Measurements from ENCODE around the gene SRGN. TPM values are rescaled to one million over a fixed set of nuclear protein-coding genes. Genes with fewer than 3 reads are reported as not detected.
"Not testable (repeated sequence)": the region's sequence is repeated elsewhere in the genome, so short reads cannot be mapped to it uniquely, and the experiment has no call there.

The SRGN gene, protein sequence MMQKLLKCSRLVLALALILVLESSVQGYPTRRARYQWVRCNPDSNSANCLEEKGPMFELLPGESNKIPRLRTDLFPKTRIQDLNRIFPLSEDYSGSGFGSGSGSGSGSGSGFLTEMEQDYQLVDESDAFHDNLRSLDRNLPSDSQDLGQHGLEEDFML
- 3.9 and 4.8 TPM in 2 replicates for total RNA-seq (2014; rRNA removed; shearing (Covaris generic))
- 3.5 and 4.3 TPM in 2 replicates for polyA plus RNA-seq (2015; cell fraction: cytosol; rRNA removed)
- polyA plus RNA-seq (2015; cell fraction: nucleus; rRNA removed): 0.57 and 1.4 TPM in 2 replicates

DNA sequence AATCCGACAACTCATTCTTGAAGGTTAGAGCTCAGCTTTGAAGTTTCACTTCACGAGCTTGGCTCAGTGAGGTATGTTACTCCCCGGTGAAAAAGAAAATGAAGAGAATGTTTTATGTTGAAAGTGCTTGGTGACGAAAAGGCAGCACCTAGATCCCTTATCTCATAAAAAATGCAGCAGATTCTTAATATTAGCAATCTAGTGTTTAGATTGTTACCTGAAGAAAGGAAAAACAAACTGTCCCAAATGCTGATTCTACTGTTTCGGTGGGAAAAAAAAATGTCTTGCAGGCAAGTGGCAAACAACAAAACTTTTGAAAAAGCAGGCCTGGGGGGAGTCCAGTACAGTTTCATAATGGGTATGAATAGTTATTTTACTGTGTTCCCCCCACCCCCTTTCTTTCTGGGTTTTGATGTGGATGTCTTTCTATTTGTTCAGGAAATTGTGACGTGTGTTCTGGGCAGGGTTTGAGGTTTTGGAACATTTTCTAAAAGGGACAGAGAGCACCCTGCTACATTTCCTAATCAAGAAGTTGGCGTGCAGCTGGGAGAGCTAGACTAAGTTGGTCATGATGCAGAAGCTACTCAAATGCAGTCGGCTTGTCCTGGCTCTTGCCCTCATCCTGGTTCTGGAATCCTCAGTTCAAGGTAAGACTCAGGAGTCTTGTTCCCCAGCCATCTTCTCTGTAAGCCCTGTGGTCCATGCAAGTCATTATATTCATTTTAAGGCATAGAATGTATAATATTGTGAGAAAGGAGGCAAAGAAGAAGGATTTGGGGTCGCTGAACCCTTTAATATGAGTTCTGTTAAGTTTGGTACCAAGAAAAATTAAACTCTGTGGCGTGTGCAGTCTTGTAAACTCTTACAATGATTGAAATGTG lies at the start of gene SRGN:
Gene SRGN (plus strand): TSS at position 514 of the 881 bp plus-strand sequence. CDS start 55 bp downstream, at position 569.
- in situ Hi-C loops (cut with HindIII; ENCODE audit: low pct_unique_long_range_greater_than_20kb, low sequenced_read_pairs): no loop called here
- DNase-seq (ENCODE audit: low read depth, low spot score): peak; percentile 58

DNA sequence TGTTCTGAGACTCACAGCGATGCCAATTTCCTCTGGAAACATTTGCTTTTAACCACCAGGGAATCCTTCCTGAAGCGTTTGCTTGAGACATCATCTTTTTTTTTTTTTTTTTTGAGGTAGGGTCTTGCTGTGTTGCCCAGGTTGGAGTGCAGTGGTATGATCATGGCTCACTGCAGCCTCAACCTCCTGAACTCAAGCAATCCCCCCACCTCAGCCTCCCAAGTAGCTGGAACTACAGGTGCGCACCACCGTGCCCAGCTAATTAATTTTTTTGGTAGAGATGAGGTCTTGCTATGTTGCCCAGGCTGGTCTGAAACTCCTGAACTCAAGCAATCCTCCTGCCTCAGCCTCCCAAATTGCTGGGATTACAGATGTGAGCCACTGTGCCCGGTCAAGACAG lies 47.0 kb upstream of the SRGN start:
- in situ Hi-C loops (cut with HindIII; ENCODE audit: low pct_unique_long_range_greater_than_20kb, low sequenced_read_pairs); DNase-seq (ENCODE audit: low read depth, low spot score): not testable (repeated sequence)

DNA sequence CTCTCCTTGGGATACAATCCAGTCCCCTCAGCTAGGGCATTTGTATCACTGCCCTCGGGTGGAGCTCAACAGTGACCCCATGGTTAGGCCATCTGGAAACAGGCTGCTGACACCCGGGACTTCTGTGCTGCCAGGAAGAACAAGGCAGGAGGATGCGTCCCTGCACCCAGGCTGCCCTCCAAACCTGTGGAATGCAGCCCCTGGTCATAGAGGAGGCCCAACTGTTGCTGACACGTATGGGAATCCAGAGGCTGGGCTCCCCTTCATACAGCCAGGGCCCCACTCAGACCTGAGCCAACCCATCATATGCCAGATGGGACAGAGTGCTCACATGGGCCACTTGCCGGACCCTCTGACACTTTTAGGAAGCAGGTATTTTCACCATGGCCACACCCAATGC lies 45.5 kb upstream of the SRGN start:
- in situ Hi-C loops (cut with HindIII; ENCODE audit: low pct_unique_long_range_greater_than_20kb, low sequenced_read_pairs): no loop called here
- no peak for DNase-seq (ENCODE audit: low read depth, low spot score)

DNA sequence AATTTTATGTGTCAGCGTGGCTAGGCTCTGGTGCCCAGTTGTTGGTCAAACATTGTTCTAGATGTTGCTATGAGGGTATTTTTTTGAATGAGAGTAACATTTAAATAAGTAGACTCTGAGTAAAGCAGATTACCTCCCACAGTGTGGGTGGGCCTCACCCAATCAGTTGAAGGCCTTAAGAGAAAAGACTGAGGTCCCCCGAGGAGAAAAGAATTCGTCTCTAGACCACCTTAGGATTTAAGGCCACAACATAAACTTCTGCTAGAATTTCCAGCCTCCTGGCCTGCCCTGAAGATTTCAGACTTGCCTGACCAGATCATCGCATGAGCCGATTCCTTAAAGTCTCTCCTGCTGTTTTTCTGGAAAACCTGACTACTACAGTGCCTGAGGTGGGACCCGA lies 45.1 kb upstream of the SRGN start:
- in situ Hi-C loops (cut with HindIII; ENCODE audit: low pct_unique_long_range_greater_than_20kb, low sequenced_read_pairs): no loop called here

DNA sequence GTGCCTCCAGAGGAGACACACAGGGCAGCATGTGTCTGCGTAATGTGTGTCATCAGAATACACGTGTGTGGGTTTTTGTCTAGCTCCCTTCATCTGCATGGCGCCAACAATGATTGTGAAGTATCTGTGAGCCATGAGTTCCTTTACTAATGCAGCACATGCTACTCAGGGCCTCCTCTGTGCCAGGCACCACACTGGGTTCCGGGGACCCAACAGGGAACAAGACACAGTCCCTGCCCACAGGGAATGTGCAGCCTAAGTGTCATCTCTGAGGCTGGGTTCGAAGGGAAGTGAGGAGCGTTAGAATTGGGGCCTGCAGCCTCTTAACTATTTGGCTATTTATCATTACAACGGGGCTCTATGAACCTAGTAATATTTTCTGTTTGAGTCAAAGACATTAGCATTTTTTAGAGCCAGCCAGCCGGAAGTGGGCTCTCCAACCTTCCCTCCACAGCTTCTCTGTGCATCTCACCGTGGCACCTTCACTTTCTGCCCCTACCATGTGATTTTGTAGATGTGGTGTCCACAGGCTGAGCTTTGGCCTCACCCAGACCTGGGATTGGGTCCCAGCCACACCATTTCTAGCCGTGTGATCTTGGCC lies 43.9 kb upstream of the SRGN start:
- in situ Hi-C loops (cut with HindIII; ENCODE audit: low pct_unique_long_range_greater_than_20kb, low sequenced_read_pairs): no loop called here
- DNase-seq (ENCODE audit: low read depth, low spot score): no peak

More for the DNA sequence above, 45.1 kb upstream of the SRGN start:
- DNase-seq (ENCODE audit: low read depth, low spot score): no peak

DNA sequence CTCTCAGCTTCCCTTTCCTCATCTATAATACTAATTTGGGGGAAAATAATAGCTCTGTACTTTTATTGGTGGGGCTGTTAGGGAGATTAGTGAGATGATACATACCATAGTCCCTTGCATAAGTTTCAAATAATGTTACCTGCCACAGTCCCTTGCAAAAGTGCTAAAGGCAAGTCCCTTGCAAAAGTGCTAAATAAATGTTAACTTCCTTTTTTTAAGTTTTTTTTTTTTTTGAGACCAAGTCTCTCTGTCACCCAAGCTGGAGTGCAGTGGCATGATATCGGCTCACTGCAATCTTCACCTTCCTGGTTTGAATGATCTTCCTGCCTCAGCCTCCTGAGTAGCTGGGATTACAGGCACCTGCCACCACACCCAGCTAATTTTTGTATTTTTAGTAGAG lies 43.4 kb upstream of the SRGN start:
- in situ Hi-C loops (cut with HindIII; ENCODE audit: low pct_unique_long_range_greater_than_20kb, low sequenced_read_pairs): no loop called here
- no peak for DNase-seq (ENCODE audit: low read depth, low spot score)

DNA sequence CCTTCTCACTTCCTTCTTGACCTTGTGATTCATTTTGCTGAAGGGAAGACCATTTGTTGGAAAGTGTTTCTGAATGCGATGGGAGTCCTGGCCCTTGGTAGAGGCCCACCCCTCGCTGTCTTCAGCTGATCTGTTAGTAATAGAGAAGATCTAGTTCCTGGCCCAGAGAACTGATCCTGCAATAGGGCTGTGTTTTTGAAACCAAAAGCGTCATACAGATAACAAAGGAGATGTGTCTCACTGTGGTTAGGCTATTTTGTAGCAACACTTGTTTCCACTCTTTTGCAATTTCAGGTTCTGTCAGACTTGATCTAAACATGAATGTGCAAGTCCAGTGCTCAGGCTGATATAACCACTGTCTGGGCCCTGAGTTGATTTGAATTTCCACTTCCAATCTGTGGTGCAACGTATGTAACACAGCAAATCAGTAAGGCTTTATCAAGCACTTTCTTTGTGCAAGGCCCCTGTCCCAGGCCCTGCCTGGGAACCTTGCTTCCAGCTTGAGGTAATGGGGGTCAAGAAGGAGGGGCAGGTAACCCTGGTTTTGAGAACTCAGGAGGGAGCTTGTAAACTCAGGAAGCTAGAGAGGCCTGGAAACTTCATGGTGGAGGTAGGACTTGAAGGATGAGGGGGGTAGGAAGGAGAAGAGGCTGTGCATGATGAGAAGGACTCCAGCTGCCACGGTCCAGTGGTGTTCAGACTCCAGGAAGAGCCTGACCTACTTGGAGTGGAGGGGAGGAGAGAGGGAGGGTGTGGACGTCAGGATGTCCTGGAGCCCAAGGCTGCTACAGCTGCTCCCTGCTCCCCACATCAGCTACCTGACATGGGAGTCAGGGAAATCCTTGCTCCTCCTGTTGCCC lies 42.2 kb upstream of the SRGN start:
- in situ Hi-C loops (cut with HindIII; ENCODE audit: low pct_unique_long_range_greater_than_20kb, low sequenced_read_pairs): no loop called here
- DNase-seq (ENCODE audit: low read depth, low spot score): peak; percentile 8

DNA sequence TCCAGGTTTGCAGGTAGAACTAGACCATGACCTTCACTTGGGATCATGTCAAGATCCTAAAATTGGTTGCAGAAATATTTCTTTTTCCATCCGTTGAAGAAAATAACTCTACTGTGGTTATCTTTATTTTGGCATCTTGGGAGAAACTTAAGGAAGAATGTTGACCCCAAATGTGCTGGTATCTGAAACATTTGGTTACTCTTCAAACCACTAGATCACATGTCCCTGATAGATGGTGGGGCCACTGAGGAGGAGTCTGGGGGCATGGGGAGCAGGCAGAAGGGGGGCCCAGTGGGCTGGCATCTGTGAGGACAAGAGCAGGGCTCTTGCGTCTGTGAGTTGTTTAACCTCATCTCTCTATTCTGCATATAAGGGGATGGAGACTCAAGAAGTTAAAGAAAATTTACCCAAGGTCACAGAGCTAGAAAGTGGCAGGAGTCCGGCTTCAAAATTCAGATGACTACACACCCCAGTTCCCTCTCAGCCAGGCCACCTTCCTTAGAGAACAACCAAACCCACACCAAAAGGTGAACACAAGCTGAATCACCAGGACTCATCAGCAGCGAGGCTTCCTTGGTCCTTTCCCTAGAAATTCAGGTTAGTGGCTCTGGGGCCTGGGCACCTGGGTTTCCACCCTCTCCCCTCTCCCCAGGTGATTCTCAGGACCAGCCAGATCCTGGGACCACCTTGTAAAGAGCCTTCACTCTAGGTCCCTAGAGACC lies 40.6 kb upstream of the SRGN start:
- DNase-seq (ENCODE audit: low read depth, low spot score): no peak
- in situ Hi-C loops (cut with HindIII; ENCODE audit: low pct_unique_long_range_greater_than_20kb, low sequenced_read_pairs): no loop called here

DNA sequence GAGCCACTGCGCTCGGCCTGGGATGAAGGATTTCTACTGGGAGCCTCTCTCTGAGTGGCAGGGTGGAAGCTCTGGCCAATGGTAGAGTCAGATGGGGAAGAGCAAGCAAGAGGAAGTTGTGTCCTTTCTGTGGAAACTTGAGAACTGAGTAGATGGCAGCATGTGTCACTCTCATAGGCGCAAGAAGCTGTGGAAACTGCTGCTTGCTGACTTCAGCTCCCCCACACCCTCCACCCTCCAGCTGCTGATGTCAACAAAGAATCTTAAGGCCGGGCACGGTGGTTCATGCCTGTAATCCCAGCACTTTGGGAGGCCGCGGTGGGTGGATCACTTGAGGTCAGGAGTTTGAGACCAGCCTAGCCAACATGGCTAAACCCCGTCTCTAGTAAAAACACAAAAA lies 39.8 kb upstream of the SRGN start:
- in situ Hi-C loops (cut with HindIII; ENCODE audit: low pct_unique_long_range_greater_than_20kb, low sequenced_read_pairs): no loop called here
- DNase-seq (ENCODE audit: low read depth, low spot score): no peak

DNA sequence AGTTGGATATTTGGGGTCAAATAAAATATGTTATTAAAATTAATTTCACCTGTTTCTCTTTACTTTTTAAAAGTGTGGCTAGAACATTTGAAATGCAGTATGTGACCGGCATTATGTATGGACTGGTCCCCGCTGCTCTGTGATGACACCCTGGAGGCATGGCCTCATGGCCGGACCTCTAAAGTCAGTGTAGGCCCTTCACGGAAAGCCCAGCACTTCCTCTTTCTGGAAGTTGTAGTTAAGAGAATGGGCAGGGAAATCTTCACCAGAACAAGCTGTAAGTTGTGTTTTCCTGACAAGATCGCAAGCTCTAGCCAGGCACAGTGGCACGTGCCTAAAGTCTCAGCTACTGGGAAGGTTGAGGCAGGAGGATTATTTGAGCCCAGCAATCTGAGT lies 38.3 kb upstream of the SRGN start:
- in situ Hi-C loops (cut with HindIII; ENCODE audit: low pct_unique_long_range_greater_than_20kb, low sequenced_read_pairs): no loop called here
- no peak for DNase-seq (ENCODE audit: low read depth, low spot score)

DNA sequence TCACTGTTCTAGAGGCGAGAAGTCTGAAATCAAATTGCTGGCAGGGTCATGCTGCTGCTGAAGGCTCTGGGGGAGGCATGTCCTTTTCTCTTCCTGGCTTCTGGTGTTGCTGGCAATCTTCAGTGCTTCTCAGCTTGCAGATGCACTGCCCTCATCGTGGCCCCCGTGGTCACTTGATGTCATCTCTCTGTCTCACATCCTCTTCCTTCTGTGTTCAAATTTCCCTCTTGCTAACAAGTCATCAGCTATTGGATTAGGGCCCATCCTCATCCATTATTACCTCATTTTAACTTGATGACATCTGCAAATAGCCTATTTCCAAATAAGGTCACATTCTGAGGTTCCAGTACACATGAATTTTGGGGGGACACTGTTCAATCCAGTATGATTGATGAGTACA lies 36.6 kb upstream of the SRGN start:
- DNase-seq (ENCODE audit: low read depth, low spot score): no peak
- in situ Hi-C loops (cut with HindIII; ENCODE audit: low pct_unique_long_range_greater_than_20kb, low sequenced_read_pairs): no loop called here

DNA sequence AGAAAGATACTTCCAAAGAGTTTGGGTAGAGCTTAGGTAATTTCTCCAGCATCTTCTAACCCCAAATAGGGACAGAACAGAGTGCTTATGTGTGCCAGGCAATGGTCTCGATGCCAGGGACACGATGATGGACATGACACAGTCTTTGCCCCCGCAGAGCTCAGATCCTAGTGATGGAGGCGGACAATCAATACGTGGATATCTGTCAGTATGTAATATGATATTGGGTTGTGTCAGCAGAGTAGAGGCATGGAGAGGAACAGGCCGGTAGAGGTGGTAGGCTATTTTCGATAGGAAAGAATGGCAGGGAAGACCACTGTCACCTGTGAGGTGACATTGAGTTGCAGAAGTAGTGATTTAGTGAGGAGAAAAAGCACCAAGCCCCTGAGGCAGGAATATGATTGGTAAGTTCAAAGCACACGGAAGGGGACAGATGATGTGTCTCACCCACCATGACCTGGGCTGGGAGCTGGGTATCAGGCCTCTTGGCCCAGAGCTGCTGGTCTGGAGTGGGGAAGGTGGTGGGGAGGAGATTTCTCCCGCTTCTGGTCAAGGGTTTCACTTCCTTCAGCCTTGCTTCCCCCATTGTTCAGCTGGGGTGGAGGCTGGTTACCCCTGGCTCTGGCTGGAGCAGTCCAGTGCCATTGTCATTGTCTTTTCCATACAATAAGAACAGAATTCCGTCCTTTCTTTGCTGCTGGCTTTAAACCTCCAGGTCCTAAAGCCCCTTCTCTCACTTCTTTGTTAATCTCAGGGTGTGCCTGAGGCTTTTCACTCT lies 36.0 kb upstream of the SRGN start:
- in situ Hi-C loops (cut with HindIII; ENCODE audit: low pct_unique_long_range_greater_than_20kb, low sequenced_read_pairs): no loop called here

DNA sequence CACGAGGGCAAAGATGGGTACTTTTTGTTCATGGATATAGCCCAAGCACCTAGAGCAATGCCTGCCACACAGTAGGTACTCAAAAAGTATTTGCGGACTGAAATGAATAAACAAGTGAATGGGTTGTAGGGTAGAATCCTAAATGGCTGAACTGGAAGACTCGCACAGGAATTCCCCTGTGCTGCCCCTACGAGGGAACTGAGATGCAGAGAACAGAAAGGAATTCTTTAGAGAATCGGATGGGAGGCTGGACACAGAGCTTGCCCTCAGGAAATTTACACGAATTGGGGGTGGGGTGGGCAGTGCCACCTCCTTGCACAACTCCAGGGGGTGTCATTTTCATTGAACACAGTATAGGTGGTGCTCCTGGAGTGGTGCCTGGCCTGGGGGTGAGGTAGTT lies 35.2 kb upstream of the SRGN start:
- no peak for DNase-seq (ENCODE audit: low read depth, low spot score)
- in situ Hi-C loops (cut with HindIII; ENCODE audit: low pct_unique_long_range_greater_than_20kb, low sequenced_read_pairs): no loop called here

More for the DNA sequence above, 36.0 kb upstream of the SRGN start:
- DNase-seq (ENCODE audit: low read depth, low spot score): no peak

DNA sequence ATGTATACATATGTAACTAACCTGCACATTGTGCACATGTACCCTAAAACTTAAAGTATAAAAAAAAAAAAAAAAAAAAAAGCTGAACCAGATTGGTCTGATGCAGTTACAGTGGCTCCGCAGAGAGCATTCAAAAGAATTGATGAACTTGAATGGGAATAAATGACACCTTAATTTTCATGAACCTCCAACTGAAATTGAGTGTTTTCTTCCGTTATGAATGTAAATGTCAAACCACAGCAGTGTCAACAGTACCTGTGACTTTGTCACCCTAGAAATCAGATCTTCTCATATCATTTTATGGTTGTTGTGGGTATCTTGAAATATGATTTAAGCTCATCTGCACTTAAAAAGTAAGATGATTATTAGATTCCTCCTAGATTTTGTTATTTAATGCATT lies 32.7 kb upstream of the SRGN start:
- no peak for DNase-seq (ENCODE audit: low read depth, low spot score)
- in situ Hi-C loops (cut with HindIII; ENCODE audit: low pct_unique_long_range_greater_than_20kb, low sequenced_read_pairs): no loop called here

DNA sequence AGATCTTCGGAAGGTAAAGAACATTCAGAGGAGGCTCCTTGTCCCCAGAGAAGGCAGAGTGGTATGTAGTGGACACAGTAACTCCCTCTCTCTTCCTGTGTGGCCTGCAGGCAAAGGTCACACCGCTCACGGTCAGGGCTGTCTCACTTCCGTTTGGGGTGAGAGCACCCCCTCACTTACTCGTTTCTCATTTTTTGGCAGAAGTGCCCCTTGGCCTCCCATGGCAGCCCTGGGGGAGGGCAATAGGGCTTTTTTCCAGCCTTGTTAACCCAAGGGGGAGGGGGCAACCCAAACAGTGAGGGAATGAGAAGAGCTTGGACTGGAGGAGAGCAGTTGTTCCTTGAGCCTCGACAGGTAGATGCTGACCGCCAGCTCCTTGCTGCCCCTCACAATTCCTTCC lies 31.8 kb upstream of the SRGN start:
- in situ Hi-C loops (cut with HindIII; ENCODE audit: low pct_unique_long_range_greater_than_20kb, low sequenced_read_pairs): no loop called here
- no peak for DNase-seq (ENCODE audit: low read depth, low spot score)

DNA sequence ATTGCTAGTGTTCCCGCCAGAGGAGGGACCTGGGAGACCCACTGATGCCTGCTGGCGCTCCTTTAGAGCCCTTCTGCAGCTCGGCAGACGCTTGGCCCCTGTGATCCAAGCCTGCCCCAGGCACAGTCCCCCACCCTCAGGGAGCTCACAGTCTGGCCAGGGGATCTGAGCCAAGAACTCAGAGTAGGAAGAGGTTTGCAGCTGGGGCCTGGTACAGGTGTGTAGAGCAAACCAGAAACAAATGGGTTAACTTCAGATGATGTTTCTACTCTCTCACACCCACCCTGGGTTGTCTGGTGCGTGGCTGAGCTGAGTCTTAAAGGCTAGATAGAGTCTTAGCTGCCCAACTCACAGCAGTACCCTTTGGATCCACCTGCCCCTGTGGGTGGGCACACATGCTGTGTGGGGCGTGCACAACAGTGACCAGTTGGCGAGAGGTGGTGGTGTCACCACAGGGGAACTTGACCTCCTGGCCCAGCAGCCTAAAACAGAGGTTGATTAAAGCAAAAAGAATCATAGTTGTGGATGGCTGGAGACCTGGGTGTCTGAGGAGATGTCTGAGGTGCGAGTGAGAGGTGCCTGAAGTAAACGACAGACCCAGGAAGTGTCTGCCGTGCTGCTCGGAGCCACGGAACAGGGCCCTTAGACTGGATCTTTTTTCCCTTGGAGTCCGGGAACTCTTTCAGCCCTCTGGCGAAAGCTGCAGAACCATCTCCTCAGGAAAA lies 31.2 kb upstream of the SRGN start:
- no peak for DNase-seq (ENCODE audit: low read depth, low spot score)
- in situ Hi-C loops (cut with HindIII; ENCODE audit: low pct_unique_long_range_greater_than_20kb, low sequenced_read_pairs): no loop called here
